ENCODE results near the gene SLC39A10. TPM values are rescaled to one million over a fixed set of nuclear protein-coding genes. Genes with fewer than 3 reads are reported as not detected.

Gene SLC39A10
- total and polyA plus RNA-seq, 2 of the 4 experiments (the other 2 are of a cell fraction), result 17.6 to 64.7 TPM

DNA sequence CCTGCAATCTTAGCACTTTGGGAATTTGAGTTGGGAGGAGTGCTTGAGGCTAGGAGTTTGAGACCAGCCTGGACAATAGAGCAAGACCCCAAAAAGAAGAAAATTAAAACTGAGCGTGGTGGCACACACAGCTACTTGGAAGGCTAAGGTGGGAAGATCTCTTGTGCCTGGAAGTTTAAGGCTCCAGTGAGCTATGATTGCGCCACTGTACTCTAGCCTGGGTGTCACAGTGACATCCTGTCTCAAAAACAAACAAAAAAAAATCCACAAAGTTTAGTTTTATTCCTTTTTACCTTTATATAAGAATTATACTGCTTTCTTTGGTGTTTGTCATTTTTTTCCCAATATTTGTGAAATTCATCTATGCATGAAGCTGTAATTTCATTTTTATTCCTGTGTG lies 20.3 kb downstream of the SLC39A10 start:
- peaks cover 4% of the 10 kb centered on the region for H3K36me3 ChIP-seq (ENCODE audit: control insufficient read depth, insufficient read depth, low read length)
- no peak overlapping the region for H2BK5ac ChIP-seq (ENCODE audit: low read depth, low read length, poor library complexity, severe bottlenecking)
- in situ Hi-C loops (cut with MboI; ENCODE audit: low sequenced_read_pairs), result no loop called here
- ChIA-PET CTCF (interaction anchor here (0.6 to 1.1 kb wide), 3 partner anchors 11 to 408 kb away, joined by 5 to 7 read pairs (median 6); no protein-coding TSS in a partner anchor), POLR2A (ENCODE audit: unreplicated experiment) (interaction anchor here (0.6 kb wide), 1 partner anchor 12 kb away, joined by 3 read pairs; no protein-coding TSS in a partner anchor)
- no peaks in the 10 kb centered on the region for H3K9me3 ChIP-seq (ENCODE audit: control insufficient read depth, insufficient read depth, low read length)
- no peak overlapping the region for H3K23ac ChIP-seq (ENCODE audit: low read depth, low read length)
- ATAC-seq (ENCODE audit: low read depth), result no peak
- no peak overlapping the region for H4K8ac ChIP-seq (ENCODE audit: low read depth in 2 of 2, low read length in 2 of 2)
- no peak for DNase-seq
- H3K9ac ChIP-seq (ENCODE audit: low read depth, low read length), result no peak overlapping the region
- no peaks in the 10 kb centered on the region for H3K9me1 ChIP-seq (ENCODE audit: insufficient read depth, low read length)
- no peak overlapping the region for H2BK15ac ChIP-seq (ENCODE audit: low read depth, low read length)
- H2AK5ac ChIP-seq (ENCODE audit: low read depth, low read length), result no peak overlapping the region
- H2BK120ac ChIP-seq (ENCODE audit: low read depth, low read length), result no peak overlapping the region
- intact Hi-C loops (cut with micrococcal nuclease), result no loop called here
- TF ChIP-seq NFE2L2 (IDR thresholded peaks at IDR 0.05; ENCODE audit: low read depth, low read length), result no peak
- no peak for TF ChIP-seq POLR2A (IDR thresholded peaks at IDR 0.05; ENCODE audit: low read depth, low read length)
- TF ChIP-seq CHD1 (IDR thresholded peaks at IDR 0.05; ENCODE audit: low read depth, low read length), result no peak
- TF ChIP-seq, protein P1, sequence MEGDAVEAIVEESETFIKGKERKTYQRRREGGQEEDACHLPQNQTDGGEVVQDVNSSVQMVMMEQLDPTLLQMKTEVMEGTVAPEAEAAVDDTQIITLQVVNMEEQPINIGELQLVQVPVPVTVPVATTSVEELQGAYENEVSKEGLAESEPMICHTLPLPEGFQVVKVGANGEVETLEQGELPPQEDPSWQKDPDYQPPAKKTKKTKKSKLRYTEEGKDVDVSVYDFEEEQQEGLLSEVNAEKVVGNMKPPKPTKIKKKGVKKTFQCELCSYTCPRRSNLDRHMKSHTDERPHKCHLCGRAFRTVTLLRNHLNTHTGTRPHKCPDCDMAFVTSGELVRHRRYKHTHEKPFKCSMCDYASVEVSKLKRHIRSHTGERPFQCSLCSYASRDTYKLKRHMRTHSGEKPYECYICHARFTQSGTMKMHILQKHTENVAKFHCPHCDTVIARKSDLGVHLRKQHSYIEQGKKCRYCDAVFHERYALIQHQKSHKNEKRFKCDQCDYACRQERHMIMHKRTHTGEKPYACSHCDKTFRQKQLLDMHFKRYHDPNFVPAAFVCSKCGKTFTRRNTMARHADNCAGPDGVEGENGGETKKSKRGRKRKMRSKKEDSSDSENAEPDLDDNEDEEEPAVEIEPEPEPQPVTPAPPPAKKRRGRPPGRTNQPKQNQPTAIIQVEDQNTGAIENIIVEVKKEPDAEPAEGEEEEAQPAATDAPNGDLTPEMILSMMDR (conservative IDR thresholded peaks at IDR 0.05; ENCODE audit: low read depth, low read length), result no peak
- no peak for TF ChIP-seq CEBPB (IDR thresholded peaks at IDR 0.05; ENCODE audit: low read depth, low read length)
- no peak for TF ChIP-seq MXI1 (IDR thresholded peaks at IDR 0.05; ENCODE audit: borderline replicate concordance, low read depth, low read length)
- TF ChIP-seq RFX5 (IDR thresholded peaks at IDR 0.05; ENCODE audit: low read depth, low read length), result no peak
- TF ChIP-seq RCOR1 (IDR thresholded peaks at IDR 0.05; ENCODE audit: insufficient replicate concordance, low read length), result no peak
- TF ChIP-seq MAZ (IDR thresholded peaks at IDR 0.05; ENCODE audit: borderline replicate concordance, low read depth, low read length), result no peak
- no peak for TF ChIP-seq SMC3 (IDR thresholded peaks at IDR 0.05; ENCODE audit: low read depth, low read length)
- no peak for TF ChIP-seq BHLHE40 (IDR thresholded peaks at IDR 0.05; ENCODE audit: low read depth, low read length)
- TF ChIP-seq RAD21 (IDR thresholded peaks at IDR 0.05; ENCODE audit: low read length), result no peak
- TF ChIP-seq ELK1 (IDR thresholded peaks at IDR 0.05; ENCODE audit: borderline replicate concordance, low read depth, low read length), result no peak
- no peak for TF ChIP-seq FOS (IDR thresholded peaks at IDR 0.05; ENCODE audit: low read depth, low read length)
- TF ChIP-seq USF2 (IDR thresholded peaks at IDR 0.05; ENCODE audit: low read depth, low read length), result no peak
- H2AFZ ChIP-seq (replicated peaks; ENCODE audit: low read length, poor library complexity), result no peak overlapping the region
- H3K79me1 ChIP-seq (ENCODE audit: low read depth in 1 of 2, low read length in 2 of 2), result peaks cover 12 to 38% of the 10 kb centered on the region in 2 experiments
- H4K91ac ChIP-seq (ENCODE audit: insufficient read depth, low read depth, low read length), result no peak overlapping the region
- no peak overlapping the region for H3K4ac ChIP-seq (ENCODE audit: low read depth, low read length)
- no peak overlapping the region for H3K56ac ChIP-seq (ENCODE audit: extremely low read depth, insufficient read depth, low read length)
- H3K4me1 ChIP-seq (ENCODE audit: control insufficient read depth, insufficient read depth, low read length), result peaks cover 9% of the 10 kb centered on the region
- no CpG with 5 or more reads among the region's 2 CpGs for WGBS, 2 experiments (ENCODE audit: extremely low coverage in 2 of 2, insufficient read length in 1 of 2)
- H3K27me3 ChIP-seq (ENCODE audit: control insufficient read depth, insufficient read depth, low read length), result no peaks in the 10 kb centered on the region
- dilution Hi-C loops (cut with HindIII; ENCODE audit: low sequenced_read_pairs, unreplicated experiment), result no loop called here
- no peaks in the 10 kb centered on the region for H4K20me1 ChIP-seq (ENCODE audit: insufficient read depth, low read length)
- no peak overlapping the region for H3K4me2 ChIP-seq (ENCODE audit: low read depth, low read length)
- no peak overlapping the region for H3K14ac ChIP-seq (replicated peaks; ENCODE audit: low read depth, low read length)
- no peak overlapping the region for H2AK9ac ChIP-seq (replicated peaks; ENCODE audit: low read depth, low read length, poor library complexity)
- H3K27ac ChIP-seq (ENCODE audit: insufficient read depth, low read length), result no peak overlapping the region
- H3K4me3 ChIP-seq (ENCODE audit: insufficient read depth, low read depth, low read length), result no peak overlapping the region
- no peak overlapping the region for H2BK20ac ChIP-seq (ENCODE audit: low read depth, low read length)
- H4K5ac ChIP-seq (ENCODE audit: low read depth, low read length), result 0 out of 2 replicates have a peak overlapping the region, but pooled peaks have one; percentile 23
- no peak overlapping the region for H3K18ac ChIP-seq (ENCODE audit: low read depth, low read length)
- no TSS peak for BruUV-seq (replicated peaks)

Measured in IMR-90 (cell line).